ENCODE measurements around the gene LMF1. TPM values are rescaled to one million over a fixed set of nuclear protein-coding genes. Genes with fewer than 3 reads are reported as not detected.

LMF1 gene
- total and polyA plus RNA-seq, 2 of the 8 experiments (the other 6 are each of a cell fraction or from before 2014, with no cell fraction given), result 3.5 to 9.1 TPM

- no peak for TF ChIP-seq HDAC2 (IDR thresholded peaks at IDR 0.05; ENCODE audit: borderline replicate concordance in 1 of 2, low read depth in 2 of 2, low read length in 2 of 2)
- no peak for TF ChIP-seq CBX8 (IDR thresholded peaks at IDR 0.05; ENCODE audit: borderline replicate concordance, low read depth, low read length)
Observed at GRCh38 chr16:962366-962765, 8.4 kb downstream of the LMF1 start (continued).

Measured in H1 (cell line).